Measurements from ENCODE around the gene MTX1.

Gene MTX1

DNA sequence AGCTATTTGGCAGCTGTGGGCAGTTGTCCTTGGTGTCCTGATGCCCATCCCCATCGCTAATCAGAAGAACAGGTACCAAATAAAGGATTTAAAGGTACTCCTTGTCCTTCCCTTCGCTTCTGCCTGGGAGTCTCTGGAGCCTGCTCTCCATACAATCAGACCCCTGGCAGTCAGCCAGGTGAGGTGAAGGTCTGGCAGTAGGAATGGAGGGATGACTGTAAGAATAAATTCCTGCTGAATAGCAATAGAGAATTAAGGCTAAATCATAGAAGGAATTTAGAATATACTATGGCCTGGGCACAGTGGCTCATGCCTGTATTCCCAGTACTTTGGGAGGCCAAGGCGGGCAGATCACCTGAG lies 10.0 kb upstream of the MTX1 start:
- Histone ChIP-seq H3K4me3 (replicated peaks; ENCODE audit: insufficient read depth, low read length) (no peak overlapping the region), H3K27ac (replicated peaks) (no peak overlapping the region), H3K27me3 (ENCODE audit: insufficient read depth, poor library complexity, severe bottlenecking) (no peaks in the 10 kb centered on the region)
- DNase-seq (ENCODE audit: low read depth in 1 of 2, low spot score in 1 of 2) = no peak
- TF ChIP-seq POLR2AphosphoS5 (IDR thresholded peaks at IDR 0.05; ENCODE audit: low read depth) (no peak), GABPA (IDR thresholded peaks at IDR 0.05; ENCODE audit: low read depth) (no peak), SPI1 (IDR thresholded peaks at IDR 0.05; ENCODE audit: borderline replicate concordance, low read depth) (no peak)
- TF ChIP-seq, protein P1, sequence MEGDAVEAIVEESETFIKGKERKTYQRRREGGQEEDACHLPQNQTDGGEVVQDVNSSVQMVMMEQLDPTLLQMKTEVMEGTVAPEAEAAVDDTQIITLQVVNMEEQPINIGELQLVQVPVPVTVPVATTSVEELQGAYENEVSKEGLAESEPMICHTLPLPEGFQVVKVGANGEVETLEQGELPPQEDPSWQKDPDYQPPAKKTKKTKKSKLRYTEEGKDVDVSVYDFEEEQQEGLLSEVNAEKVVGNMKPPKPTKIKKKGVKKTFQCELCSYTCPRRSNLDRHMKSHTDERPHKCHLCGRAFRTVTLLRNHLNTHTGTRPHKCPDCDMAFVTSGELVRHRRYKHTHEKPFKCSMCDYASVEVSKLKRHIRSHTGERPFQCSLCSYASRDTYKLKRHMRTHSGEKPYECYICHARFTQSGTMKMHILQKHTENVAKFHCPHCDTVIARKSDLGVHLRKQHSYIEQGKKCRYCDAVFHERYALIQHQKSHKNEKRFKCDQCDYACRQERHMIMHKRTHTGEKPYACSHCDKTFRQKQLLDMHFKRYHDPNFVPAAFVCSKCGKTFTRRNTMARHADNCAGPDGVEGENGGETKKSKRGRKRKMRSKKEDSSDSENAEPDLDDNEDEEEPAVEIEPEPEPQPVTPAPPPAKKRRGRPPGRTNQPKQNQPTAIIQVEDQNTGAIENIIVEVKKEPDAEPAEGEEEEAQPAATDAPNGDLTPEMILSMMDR (IDR thresholded peaks at IDR 0.05; ENCODE audit: insufficient read depth, low read length) = no peak
- TF ChIP-seq, protein P2, sequence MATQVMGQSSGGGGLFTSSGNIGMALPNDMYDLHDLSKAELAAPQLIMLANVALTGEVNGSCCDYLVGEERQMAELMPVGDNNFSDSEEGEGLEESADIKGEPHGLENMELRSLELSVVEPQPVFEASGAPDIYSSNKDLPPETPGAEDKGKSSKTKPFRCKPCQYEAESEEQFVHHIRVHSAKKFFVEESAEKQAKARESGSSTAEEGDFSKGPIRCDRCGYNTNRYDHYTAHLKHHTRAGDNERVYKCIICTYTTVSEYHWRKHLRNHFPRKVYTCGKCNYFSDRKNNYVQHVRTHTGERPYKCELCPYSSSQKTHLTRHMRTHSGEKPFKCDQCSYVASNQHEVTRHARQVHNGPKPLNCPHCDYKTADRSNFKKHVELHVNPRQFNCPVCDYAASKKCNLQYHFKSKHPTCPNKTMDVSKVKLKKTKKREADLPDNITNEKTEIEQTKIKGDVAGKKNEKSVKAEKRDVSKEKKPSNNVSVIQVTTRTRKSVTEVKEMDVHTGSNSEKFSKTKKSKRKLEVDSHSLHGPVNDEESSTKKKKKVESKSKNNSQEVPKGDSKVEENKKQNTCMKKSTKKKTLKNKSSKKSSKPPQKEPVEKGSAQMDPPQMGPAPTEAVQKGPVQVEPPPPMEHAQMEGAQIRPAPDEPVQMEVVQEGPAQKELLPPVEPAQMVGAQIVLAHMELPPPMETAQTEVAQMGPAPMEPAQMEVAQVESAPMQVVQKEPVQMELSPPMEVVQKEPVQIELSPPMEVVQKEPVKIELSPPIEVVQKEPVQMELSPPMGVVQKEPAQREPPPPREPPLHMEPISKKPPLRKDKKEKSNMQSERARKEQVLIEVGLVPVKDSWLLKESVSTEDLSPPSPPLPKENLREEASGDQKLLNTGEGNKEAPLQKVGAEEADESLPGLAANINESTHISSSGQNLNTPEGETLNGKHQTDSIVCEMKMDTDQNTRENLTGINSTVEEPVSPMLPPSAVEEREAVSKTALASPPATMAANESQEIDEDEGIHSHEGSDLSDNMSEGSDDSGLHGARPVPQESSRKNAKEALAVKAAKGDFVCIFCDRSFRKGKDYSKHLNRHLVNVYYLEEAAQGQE (IDR thresholded peaks at IDR 0.05; ENCODE audit: insufficient replicate concordance, low read depth) = no peak

DNA sequence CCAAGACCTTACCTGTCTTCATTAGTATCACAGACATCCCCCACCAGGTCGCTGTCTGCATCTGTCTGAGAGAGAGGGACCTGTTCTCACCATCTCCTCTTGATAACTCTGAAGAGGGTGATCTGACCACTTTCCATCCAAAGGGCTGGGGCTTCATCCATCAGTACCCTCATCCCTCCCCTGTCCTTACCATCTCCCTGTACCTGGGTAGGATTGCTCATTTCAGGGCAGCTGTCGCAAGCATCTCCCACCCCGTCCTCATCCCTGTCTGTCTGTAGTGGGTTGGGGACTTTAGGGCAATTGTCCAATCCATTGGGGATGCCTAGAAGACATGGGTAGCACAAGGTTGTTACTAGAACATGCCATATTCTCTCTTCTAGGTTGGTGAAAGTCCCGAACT lies 8.7 kb upstream of the MTX1 start:
- no peak for TF ChIP-seq GABPA (IDR thresholded peaks at IDR 0.05; ENCODE audit: low read depth)
- TF ChIP-seq, protein P2 (IDR thresholded peaks at IDR 0.05; ENCODE audit: insufficient replicate concordance, low read depth) = no peak
- TF ChIP-seq POLR2AphosphoS5 (IDR thresholded peaks at IDR 0.05; ENCODE audit: low read depth) = no peak
- TF ChIP-seq, protein P1 (IDR thresholded peaks at IDR 0.05; ENCODE audit: insufficient read depth, low read length) = no peak
- TF ChIP-seq SPI1 (IDR thresholded peaks at IDR 0.05; ENCODE audit: borderline replicate concordance, low read depth) = no peak
- Histone ChIP-seq H3K27me3 (ENCODE audit: insufficient read depth, poor library complexity, severe bottlenecking) (no peaks in the 10 kb centered on the region), H3K4me3 (replicated peaks; ENCODE audit: insufficient read depth, low read length) (no peak overlapping the region), H3K27ac (replicated peaks) (no peak overlapping the region)
- no peak for DNase-seq (ENCODE audit: low read depth in 1 of 2, low spot score in 1 of 2)

DNA sequence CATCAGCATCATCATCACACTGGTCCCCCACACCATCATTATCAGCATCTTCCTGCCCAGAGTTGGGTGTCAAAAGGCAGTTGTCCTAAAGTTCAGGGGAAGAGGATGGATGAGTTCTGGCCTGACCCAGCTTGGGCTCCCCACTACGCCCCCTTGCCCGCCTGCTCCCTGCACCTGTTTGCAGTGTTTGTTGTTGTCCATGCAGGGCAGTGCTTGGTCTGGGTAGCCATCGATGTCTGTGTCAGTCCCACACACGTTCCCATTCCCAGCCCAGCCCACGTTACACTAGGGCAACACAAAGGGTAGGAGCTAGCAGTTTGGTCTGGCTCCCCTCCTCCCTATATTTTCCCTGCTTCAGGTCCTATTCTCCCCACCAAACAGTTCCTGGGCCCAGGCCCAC lies 7.6 kb upstream of the MTX1 start:
- no peaks in the 10 kb centered on the region for H3K27me3 ChIP-seq (ENCODE audit: insufficient read depth, poor library complexity, severe bottlenecking)
- DNase-seq (ENCODE audit: low read depth in 1 of 2, low spot score in 1 of 2) = no peak
- TF ChIP-seq, protein P2 (IDR thresholded peaks at IDR 0.05; ENCODE audit: insufficient replicate concordance, low read depth) = no peak
- no peak for TF ChIP-seq SPI1 (IDR thresholded peaks at IDR 0.05; ENCODE audit: borderline replicate concordance, low read depth)
- TF ChIP-seq, protein P1 (IDR thresholded peaks at IDR 0.05; ENCODE audit: insufficient read depth, low read length) = no peak
- no peak for TF ChIP-seq GABPA (IDR thresholded peaks at IDR 0.05; ENCODE audit: low read depth)

More for the DNA sequence above, 7.6 kb upstream of the MTX1 start:
- H3K27ac ChIP-seq (replicated peaks) = no peak overlapping the region
- no peak overlapping the region for H3K4me3 ChIP-seq (replicated peaks; ENCODE audit: insufficient read depth, low read length)

All from HL-60 (cell line).